Thyroid gland (tissue), 4 donors: Measurements from ENCODE around the gene BTN3A1. TPM values are rescaled to one million over a fixed set of nuclear protein-coding genes. Genes with fewer than 3 reads are reported as not detected.
"Not testable (repeated sequence)": the region's sequence is repeated elsewhere in the genome, so short reads cannot be mapped to it uniquely, and the experiment has no call there.

Experiments used
- DNase-seq, 2 donors: peaks; one replicate each; pipeline ENCODE4 v3.0.0-alpha.2; 2019
- H3K27ac ChIP-seq, 3 donors: fragments of 200-600 bp; sonication (generic); 1 replicate in 2 of 3; 2 replicates in 1 of 3; pipeline ENCODE4 v1.5.1; 2016 to 2019; ENCODE audit warnings: mild to moderate bottlenecking in 1 of 3, moderate library complexity in 1 of 3
- H3K27me3 ChIP-seq: fragments of 200-600 bp; sonication (generic); one replicate; pipeline ENCODE4 v1.5.1; 2019
- H3K36me3 ChIP-seq, 2 donors: fragments of 200-600 bp; sonication (generic); one replicate each; pipeline ENCODE4 v1.5.1; 2016 to 2019
- H3K4me1 ChIP-seq, 2 donors: fragments of 200-600 bp; sonication (generic); one replicate each; pipeline ENCODE4 v1.5.1; 2017 to 2019
- H3K4me3 ChIP-seq, 3 donors: fragments of 200-600 bp; sonication (generic); replicated peaks in 1 of 3; 1 replicate in 2 of 3; 2 replicates in 1 of 3; pipeline ENCODE4 v1.5.1; 2016; ENCODE audit warnings: mild to moderate bottlenecking in 1 of 3
- H3K9me3 ChIP-seq: fragments of 200-600 bp; sonication (generic); one replicate; pipeline ENCODE4 v1.5.1; 2017
- CTCF ChIP-seq, 6 experiments: fragments of 200-600 bp in 3 of 6; fragments of 450-650 bp in 3 of 6; sonication (generic) in 3 of 6; IDR thresholded peaks; one replicate each; pipeline ENCODE4 v1.5.1; 2016 to 2019; ENCODE audit warnings: antibody characterized with exemption in 6 of 6, mild to moderate bottlenecking in 2 of 6, inconsistent platforms in 1 of 6, moderate library complexity in 1 of 6
- POLR2A ChIP-seq, 2 donors: fragments of 450-650 bp; IDR thresholded peaks; one replicate each; pipeline ENCODE4 v1.6.1; 2017; ENCODE audit warnings: antibody characterized with exemption in 2 of 2, mild to moderate bottlenecking in 2 of 2, moderate library complexity in 1 of 2
- WGBS, 2 donors: methylation state at CpG; one replicate each; pipeline ENCODE4 v1.1.5; 2017; 5-methylcytosine and 5-hydroxymethylcytosine counted together
- intact Hi-C: fragments of 100-400 bp; cut with DNase I; formaldehyde crosslinking; loops from one replicate; pipeline ENCODE4 v1.15.1; 2023
- total RNA-seq, 4 donors: library from RNA; depleted of rRNA; stranded (reverse); fragments of >200 nt; gene quantifications; one replicate each; pipeline ENCODE4 v1.2.3, GENCODE V29; 2016

Gene BTN3A1
- 10 to 100 TPM in 2 of 4 donors, 1 to 10 TPM in 2; 8.8 to 18.3 (median 12.9) TPM for total RNA-seq

GRCh38 chr6:26401987-26402658 is at the start of gene BTN3A1:
Gene BTN3A1, plus strand, starts transcription at chr6:26402275. Its CDS starts 3,289 bp downstream, at chr6:26405564.
- Histone ChIP-seq H3K4me3 (peak within 1 kb of the TSS in 2 of 3 donors; percentile 32 to 70), H3K27ac (peak within 1 kb of the TSS; percentile 76 to 90 (median 80)), H3K27me3 (no peaks in the 10 kb centered on the region), H3K4me1 (peaks cover 11 to 17% of the 10 kb centered on the region in 2 donors), H3K9me3 (no peaks in the 10 kb centered on the region), H3K36me3 (no peaks in the 10 kb centered on the region)
- TF ChIP-seq POLR2A (IDR thresholded peaks at IDR 0.05) = peak in 1 of 2 donors; percentile 19
- no peak for TF ChIP-seq CTCF (IDR thresholded peaks at IDR 0.05)
- 0 to 1% methylated on average over 9 of the region's 9 CpGs for WGBS, 2 donors
- peak; percentile 66 to 67 for DNase-seq
- intact Hi-C loops = no loop called here

GRCh38 chr6:26352315-26352714 is 49.8 kb upstream of the BTN3A1 start:
- no peak for DNase-seq
- 90 to 93% methylated on average over 7 of the region's 7 CpGs for WGBS, 2 donors
- Histone ChIP-seq H3K36me3 (no peaks in the 10 kb centered on the region), H3K4me3 (no peak overlapping the region), H3K9me3 (no peaks in the 10 kb centered on the region), H3K27ac (no peak overlapping the region), H3K27me3 (no peaks in the 10 kb centered on the region), H3K4me1 (no peaks in the 10 kb centered on the region)
- intact Hi-C loops = no loop called here
- TF ChIP-seq POLR2A (IDR thresholded peaks at IDR 0.05) = no peak
- no peak for TF ChIP-seq CTCF (IDR thresholded peaks at IDR 0.05)

GRCh38 chr6:26354162-26354561 is 47.9 kb upstream of the BTN3A1 start:
- H3K27me3 ChIP-seq = no peaks in the 10 kb centered on the region
- DNase-seq = no peak
- WGBS, 2 donors = 71 to 73% methylated on average over 3 of the region's 3 CpGs
- no peak overlapping the region for H3K27ac ChIP-seq
- intact Hi-C loops = no loop called here
- no peaks in the 10 kb centered on the region for H3K4me1 ChIP-seq
- no peaks in the 10 kb centered on the region for H3K9me3 ChIP-seq
- H3K4me3 ChIP-seq = no peak overlapping the region
- no peaks in the 10 kb centered on the region for H3K36me3 ChIP-seq
- TF ChIP-seq CTCF (IDR thresholded peaks at IDR 0.05) (no peak), POLR2A (IDR thresholded peaks at IDR 0.05) (no peak)

- H3K27me3 ChIP-seq = no peaks in the 10 kb centered on the region
- H3K4me1 ChIP-seq = no peaks in the 10 kb centered on the region
- no peaks in the 10 kb centered on the region for H3K9me3 ChIP-seq
- intact Hi-C loops = no loop called here
- H3K4me3 ChIP-seq = no peak overlapping the region
- TF ChIP-seq POLR2A (IDR thresholded peaks at IDR 0.05) (no peak), CTCF (IDR thresholded peaks at IDR 0.05) (no peak)
- no peaks in the 10 kb centered on the region for H3K36me3 ChIP-seq
- H3K27ac ChIP-seq = no peak overlapping the region
- no peak for DNase-seq
These were observed 46.7 kb upstream of the BTN3A1 start for GRCh38 chr6:26355366-26355765.

GRCh38 chr6:26357543-26357942 is 44.5 kb upstream of the BTN3A1 start:
- DNase-seq, H3K4me1 ChIP-seq, H3K27ac ChIP-seq, H3K27me3 ChIP-seq, intact Hi-C loops, H3K36me3 ChIP-seq, H3K4me3 ChIP-seq, H3K9me3 ChIP-seq: not testable (repeated sequence)
- WGBS, 2 donors = 89 to 94% methylated on average over 14 of the region's 14 CpGs
